ENCODE data around the gene RGS10. TPM values are rescaled to one million over a fixed set of nuclear protein-coding genes. Genes with fewer than 3 reads are reported as not detected.

Gene RGS10
- total RNA-seq, 1 experiment from 2014 or later = 10.8 TPM

- no peak overlapping the region for H3K4me3 Mint-ChIP-seq (ENCODE audit: low read depth, unreplicated experiment)
- H3K36me3 Mint-ChIP-seq (ENCODE audit: insufficient read depth, unreplicated experiment) = no peaks in the 10 kb centered on the region
- H3K9me3 Mint-ChIP-seq (ENCODE audit: low read depth, unreplicated experiment) = no peaks in the 10 kb centered on the region
- BruUV-seq (replicated peaks) = no TSS peak
- intact Hi-C loops (cut with micrococcal nuclease; ENCODE audit: unreplicated experiment) = no loop called here
- DNase-seq = no peak
- no peak for TF ChIP-seq CTCF (IDR thresholded peaks at IDR 0.05; ENCODE audit: unreplicated experiment)
- no peaks in the 10 kb centered on the region for H3K27me3 Mint-ChIP-seq (ENCODE audit: unreplicated experiment)
- no peaks in the 10 kb centered on the region for H3K4me1 Mint-ChIP-seq (ENCODE audit: low read depth, unreplicated experiment)
- CTCF ChIA-PET = no interaction called here
- no peak overlapping the region for H3K27ac Mint-ChIP-seq (ENCODE audit: unreplicated experiment)
These were observed 48.1 kb downstream of the RGS10 start for GRCh38 chr10:119494236-119495020.

GRCh38 chr10:119493155-119493554 is 49.4 kb downstream of the RGS10 start:
- TF ChIP-seq CTCF (IDR thresholded peaks at IDR 0.05; ENCODE audit: unreplicated experiment) = no peak
- no TSS peak for BruUV-seq (replicated peaks)
- H3K36me3 Mint-ChIP-seq (ENCODE audit: insufficient read depth, unreplicated experiment) = no peaks in the 10 kb centered on the region

GRCh38 chr10:119491966-119492757 is 50.4 kb downstream of the RGS10 start:
- intact Hi-C loops (cut with micrococcal nuclease; ENCODE audit: unreplicated experiment) = no loop called here
- DNase-seq = no peak
- CTCF ChIA-PET = no interaction called here
- no TSS peak for BruUV-seq (replicated peaks)
- Mint-ChIP-seq H3K9me3 (ENCODE audit: low read depth, unreplicated experiment) (no peaks in the 10 kb centered on the region), H3K27ac (ENCODE audit: unreplicated experiment) (no peak overlapping the region), H3K4me1 (ENCODE audit: low read depth, unreplicated experiment) (no peaks in the 10 kb centered on the region), H3K4me3 (ENCODE audit: low read depth, unreplicated experiment) (no peak overlapping the region), H3K36me3 (ENCODE audit: insufficient read depth, unreplicated experiment) (no peaks in the 10 kb centered on the region), H3K27me3 (ENCODE audit: unreplicated experiment) (no peaks in the 10 kb centered on the region)
- TF ChIP-seq CTCF (IDR thresholded peaks at IDR 0.05; ENCODE audit: unreplicated experiment) = no peak

More at GRCh38 chr10:119493155-119493554, 49.4 kb downstream of the RGS10 start:
- H3K4me1 Mint-ChIP-seq (ENCODE audit: low read depth, unreplicated experiment) = no peaks in the 10 kb centered on the region
- CTCF ChIA-PET = no interaction called here
- no peaks in the 10 kb centered on the region for H3K27me3 Mint-ChIP-seq (ENCODE audit: unreplicated experiment)
- no peaks in the 10 kb centered on the region for H3K9me3 Mint-ChIP-seq (ENCODE audit: low read depth, unreplicated experiment)
- no peak for DNase-seq
- no peak overlapping the region for H3K4me3 Mint-ChIP-seq (ENCODE audit: low read depth, unreplicated experiment)
- H3K27ac Mint-ChIP-seq (ENCODE audit: unreplicated experiment) = no peak overlapping the region
- intact Hi-C loops (cut with micrococcal nuclease; ENCODE audit: unreplicated experiment) = no loop called here

GRCh38 chr10:119489991-119490326 is 52.6 kb downstream of the RGS10 start:
- DNase-seq = no peak
- Mint-ChIP-seq H3K27ac (ENCODE audit: unreplicated experiment) (no peak overlapping the region), H3K36me3 (ENCODE audit: insufficient read depth, unreplicated experiment) (no peaks in the 10 kb centered on the region), H3K27me3 (ENCODE audit: unreplicated experiment) (no peaks in the 10 kb centered on the region), H3K9me3 (ENCODE audit: low read depth, unreplicated experiment) (no peaks in the 10 kb centered on the region), H3K4me1 (ENCODE audit: low read depth, unreplicated experiment) (no peaks in the 10 kb centered on the region), H3K4me3 (ENCODE audit: low read depth, unreplicated experiment) (peak overlapping the region; percentile 39)
- BruUV-seq (replicated peaks) = no TSS peak
- CTCF ChIA-PET = interaction anchor here (0.6 to 1.2 kb wide), 10 partner anchors 9 to 389 kb away, joined by 3 to 13 read pairs (median 3); partner anchors contain the start of genes GRK5 and RGS10
- intact Hi-C loops (cut with micrococcal nuclease; ENCODE audit: unreplicated experiment) = loop anchor here (5.0 kb wide), 2 partner anchors 43 to 293 kb away; no protein-coding TSS in a partner anchor
- TF ChIP-seq CTCF (IDR thresholded peaks at IDR 0.05; ENCODE audit: unreplicated experiment) = no peak
